GM18517 (cell line): Measurements from ENCODE around the gene DMKN.

Source experiments
- ATAC-seq: cut with Tn5 transposase; IDR thresholded peaks from one replicate; pipeline ENCODE4 v1.9.1; 2021; ENCODE audit warnings: mild to moderate bottlenecking, moderate library complexity; ENCODE audit not compliant: unreplicated experiment

DMKN gene, protein sequence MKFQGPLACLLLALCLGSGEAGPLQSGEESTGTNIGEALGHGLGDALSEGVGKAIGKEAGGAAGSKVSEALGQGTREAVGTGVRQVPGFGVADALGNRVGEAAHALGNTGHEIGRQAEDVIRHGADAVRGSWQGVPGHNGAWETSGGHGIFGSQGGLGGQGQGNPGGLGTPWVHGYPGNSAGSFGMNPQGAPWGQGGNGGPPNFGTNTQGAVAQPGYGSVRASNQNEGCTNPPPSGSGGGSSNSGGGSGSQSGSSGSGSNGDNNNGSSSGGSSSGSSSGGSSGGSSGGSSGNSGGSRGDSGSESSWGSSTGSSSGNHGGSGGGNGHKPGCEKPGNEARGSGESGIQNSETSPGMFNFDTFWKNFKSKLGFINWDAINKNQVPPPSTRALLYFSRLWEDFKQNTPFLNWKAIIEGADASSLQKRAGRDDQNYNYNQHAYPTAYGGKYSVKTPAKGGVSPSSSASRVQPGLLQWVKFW

GRCh38 chr19:35513628-35514281 is at the start of gene DMKN:
Gene DMKN, minus strand, starts transcription at chr19:35513649. Its CDS starts 174 bp downstream, at chr19:35513475.
- no peak for ATAC-seq

DNA sequence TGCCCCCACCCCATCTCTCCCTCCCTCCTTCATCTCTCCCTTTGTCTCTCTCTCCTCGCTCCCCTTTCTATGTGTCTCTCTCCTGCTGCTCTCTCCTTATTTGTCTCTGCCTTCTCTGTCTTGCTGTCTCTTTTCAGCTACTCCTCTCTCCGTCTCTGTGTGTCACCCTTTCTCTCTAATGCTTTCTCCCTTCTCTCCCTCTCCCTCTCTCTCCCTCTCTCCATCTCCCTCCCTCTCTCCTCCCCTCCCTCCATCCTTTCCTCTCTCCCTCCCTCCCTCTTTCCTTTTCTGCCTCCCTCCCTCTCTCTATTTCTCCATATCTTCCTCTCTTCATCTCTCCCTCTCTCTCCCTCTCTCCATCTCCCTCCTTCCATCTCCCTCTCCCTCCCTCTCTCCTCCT is 49.3 kb upstream of the DMKN start:
- no peak for ATAC-seq

DNA sequence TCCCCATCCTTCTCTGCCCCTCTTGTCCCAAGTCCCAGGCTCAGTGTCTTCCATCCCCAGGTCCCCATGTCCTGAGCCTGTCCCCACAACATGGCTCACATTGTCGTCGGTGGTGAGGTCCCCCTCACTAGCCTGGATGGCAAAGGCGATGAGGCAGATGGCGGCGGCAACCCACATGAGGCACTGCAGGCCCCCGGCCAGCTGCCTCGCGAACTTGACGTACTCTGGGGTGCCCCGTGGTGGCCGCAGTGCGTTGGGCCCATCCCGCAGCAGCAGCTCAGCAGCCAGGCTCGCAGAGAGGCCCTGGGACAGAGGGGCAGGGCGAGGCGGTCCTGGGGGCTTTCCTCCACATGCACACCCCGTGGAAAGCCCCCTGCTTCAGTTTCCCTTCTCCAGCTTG is 48.9 kb upstream of the DMKN start:
- ATAC-seq, result no peak

DNA sequence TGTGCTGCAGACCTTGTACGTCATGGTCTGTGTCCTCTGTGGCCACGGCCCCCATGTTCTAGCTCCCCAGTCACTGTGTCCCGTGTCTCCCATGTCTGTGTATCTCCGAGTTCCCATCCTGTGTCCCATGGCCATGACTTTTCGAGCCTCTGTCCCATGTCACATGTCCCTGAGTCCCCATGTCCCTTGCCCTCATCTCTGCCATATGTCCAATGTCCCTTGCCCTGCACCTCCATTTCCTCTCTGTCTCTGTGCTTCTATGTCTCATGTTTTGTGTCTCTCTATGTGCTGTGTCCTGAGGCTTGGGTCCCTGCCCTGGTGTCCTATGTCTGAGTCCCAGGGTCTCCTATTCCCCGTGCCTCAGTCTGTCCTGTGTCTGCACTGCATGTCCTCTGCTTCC is 48.0 kb upstream of the DMKN start:
- ATAC-seq, result no peak

GRCh38 chr19:35560677-35561076 is 47.2 kb upstream of the DMKN start:
- ATAC-seq, result no peak

GRCh38 chr19:35560271-35560670 is 46.8 kb upstream of the DMKN start:
- no peak for ATAC-seq

- no peak for ATAC-seq
These were observed 46.3 kb upstream of the DMKN start for GRCh38 chr19:35559781-35560180.

DNA sequence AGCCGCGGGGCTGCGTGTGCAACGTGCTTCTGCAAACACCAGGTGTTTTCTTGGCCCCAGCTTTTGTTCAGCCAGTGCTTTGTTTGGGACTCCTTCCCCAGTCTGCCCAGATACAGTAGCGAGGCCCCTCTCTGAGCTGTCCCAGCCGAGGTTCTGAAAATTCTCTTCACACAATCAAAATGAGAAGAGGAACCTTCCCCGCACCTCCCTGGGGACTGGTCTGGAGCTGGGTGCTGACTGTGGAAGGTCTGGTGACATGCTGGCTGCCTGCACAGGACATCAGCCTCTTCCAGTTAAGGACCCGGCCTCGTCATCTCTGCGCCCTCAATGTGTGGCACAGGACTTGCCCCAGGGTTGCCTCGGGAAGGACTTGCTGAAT is 45.8 kb upstream of the DMKN start:
- ATAC-seq, result no peak

- ATAC-seq, result no peak
These were observed 45.2 kb upstream of the DMKN start for GRCh38 chr19:35558400-35559280.

- ATAC-seq, result no peak
These were observed 44.3 kb upstream of the DMKN start for GRCh38 chr19:35557539-35558399.

DNA sequence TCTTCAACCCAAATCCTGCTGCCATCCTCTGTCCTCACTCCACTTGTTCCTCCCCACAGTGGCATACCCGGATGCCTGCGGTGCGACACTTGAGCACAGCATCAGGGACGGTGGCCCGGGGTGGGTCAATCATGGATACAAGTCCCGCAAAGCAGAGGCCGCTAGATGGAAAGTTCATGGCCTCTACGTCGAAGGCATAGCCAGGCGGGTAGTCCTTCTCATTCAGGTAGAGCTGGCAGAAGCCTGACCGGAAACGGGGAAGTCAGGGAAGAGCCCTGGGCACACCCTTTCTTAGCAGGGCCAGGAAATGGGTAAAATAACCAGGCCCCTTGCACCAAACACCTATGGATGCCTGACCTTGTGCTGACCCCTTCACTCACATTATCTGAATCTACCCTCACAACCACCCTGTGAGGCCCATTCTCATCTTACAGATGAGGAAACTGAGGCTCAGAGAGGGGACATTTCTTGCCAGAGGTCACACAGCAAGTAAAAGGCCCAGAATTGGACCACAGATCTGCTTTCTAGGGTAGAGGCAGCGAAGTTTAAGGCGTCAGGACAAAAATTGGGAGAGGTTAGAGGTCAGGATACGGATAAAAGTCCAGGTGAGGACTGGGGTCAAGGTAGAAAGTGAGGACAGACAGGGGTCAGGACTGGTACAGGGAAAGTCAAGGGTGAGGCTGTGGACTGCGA is 43.5 kb upstream of the DMKN start:
- ATAC-seq, result no peak

DNA sequence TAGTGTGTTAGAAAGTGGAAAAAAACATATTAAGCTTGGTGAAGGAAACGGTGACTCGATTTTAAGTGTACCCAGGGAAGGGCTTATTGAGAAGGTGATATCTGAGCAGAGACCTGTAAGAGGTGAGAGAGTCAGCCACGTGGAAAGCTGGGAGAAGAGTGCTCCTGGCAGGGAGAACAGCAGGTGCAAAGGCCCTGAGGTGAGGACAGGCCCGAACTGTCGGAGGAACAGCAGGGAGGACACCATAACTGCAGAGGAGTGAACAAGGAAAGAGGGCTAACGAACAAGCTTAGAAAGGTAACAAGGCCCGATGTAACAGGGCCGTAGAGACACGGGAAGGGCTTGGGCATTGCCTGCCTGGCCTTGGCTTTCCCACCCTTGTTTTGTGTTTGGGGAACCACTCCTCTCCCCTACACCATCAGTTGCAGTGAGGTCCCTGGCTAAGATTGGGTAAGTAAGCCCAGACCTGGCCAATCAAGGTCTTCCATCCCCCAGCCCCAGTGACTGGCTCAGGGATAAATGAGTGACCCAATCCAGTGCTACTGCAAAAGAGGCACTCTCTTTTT is 42.7 kb upstream of the DMKN start:
- ATAC-seq, result no peak

DNA sequence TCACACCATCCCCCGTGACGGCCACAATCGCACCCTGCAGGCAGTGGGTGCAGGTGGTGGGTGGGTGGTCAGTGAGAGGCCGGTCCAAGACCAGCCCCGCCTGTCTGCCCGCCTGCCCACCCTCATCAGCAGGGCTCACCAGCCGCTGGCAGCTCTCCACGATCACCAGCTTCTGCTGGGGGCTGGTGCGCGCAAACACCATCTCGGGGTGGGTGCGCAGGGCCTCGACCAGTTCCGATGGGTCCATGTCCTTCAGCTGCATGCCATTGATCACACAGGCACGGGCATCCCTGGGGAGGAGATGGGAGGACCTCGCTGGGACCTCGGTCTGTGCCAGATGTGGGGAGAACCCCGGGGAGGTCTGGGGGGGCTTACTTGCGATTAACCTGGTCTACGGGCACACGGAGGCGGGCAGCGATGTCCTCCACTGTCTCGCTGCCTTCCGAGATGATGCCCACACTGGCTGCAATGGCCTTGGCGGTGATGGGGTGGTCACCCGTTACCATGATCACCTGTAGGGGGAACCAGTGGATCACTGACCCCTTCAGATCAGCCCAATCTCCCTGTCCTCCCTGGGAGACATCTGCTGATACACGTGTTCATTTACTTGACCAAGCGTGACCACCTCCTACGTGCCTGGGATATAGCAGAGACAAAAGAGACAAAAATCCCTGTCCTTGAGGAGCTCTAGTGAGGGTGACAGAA is 42.0 kb upstream of the DMKN start:
- no peak for ATAC-seq

- ATAC-seq, result no peak
These were observed 40.6 kb upstream of the DMKN start for GRCh38 chr19:35554076-35554475.

GRCh38 chr19:35553385-35554000 is 40.0 kb upstream of the DMKN start:
- no peak for ATAC-seq

DNA sequence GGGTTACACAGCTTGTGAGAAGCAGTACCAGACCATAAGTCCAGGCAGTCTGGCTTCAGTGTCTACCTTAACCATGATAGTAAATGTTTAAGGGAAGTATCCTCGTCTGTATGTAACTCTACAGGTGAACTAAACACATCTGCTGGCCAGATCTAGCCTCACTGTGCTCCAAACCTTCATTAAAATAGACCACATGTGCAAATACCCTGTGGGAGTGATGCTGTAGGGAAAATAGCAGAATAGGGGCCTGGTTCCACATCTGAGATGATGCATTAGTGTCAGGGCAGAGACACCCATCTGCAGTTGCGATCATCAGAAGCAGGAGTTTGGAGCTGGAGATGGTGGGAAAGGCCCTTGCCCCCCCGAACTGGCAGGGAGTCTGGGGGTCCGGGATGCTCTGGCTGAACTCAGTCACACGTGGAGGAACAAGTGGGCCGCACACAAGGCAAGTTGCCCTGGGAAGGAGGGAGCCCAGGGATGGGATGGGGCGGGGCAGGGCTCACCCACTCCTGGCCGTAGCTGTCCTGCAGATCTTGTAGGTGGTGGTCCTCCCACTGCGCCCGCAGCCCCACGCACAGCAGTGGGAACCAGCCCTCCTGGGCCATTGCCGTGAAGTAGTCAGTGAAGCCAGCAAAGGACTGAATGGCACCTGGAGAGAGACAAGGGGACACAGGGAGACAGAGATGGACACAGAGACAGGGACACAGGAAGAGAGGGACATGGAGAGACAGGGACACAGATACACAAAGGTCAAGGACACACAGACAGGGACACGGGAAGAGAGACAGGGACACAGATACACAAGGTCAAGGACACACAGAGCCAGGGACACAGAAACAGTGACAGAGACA is 39.3 kb upstream of the DMKN start:
- ATAC-seq, result no peak

GRCh38 chr19:35551091-35551810 is 37.8 kb upstream of the DMKN start:
- no peak for ATAC-seq
